Glutamatergic neuron (in vitro differentiated cells): Measurements from ENCODE around the gene CREB3L2. TPM values are rescaled to one million over a fixed set of nuclear protein-coding genes. Genes with fewer than 3 reads are reported as not detected.
"Not testable (repeated sequence)": the region's sequence is repeated elsewhere in the genome, so short reads cannot be mapped to it uniquely, and the experiment has no call there.

ENCODE experiments used
- DNase-seq: peaks from one replicate; pipeline ENCODE4 v3.0.0; 2022
- H3K27ac Mint-ChIP-seq: one replicate; pipeline ENCODE4 v1.8.0; 2020; ENCODE audit warnings: mild to moderate bottlenecking, mixed read lengths, inconsistent platforms; ENCODE audit not compliant: unreplicated experiment
- H3K27me3 Mint-ChIP-seq: one replicate; pipeline ENCODE4 v1.8.0; 2020; ENCODE audit warnings: mild to moderate bottlenecking, moderate library complexity, mixed read lengths, inconsistent platforms; ENCODE audit not compliant: unreplicated experiment
- H3K36me3 Mint-ChIP-seq: one replicate; pipeline ENCODE4 v1.8.0; 2020; ENCODE audit warnings: mild to moderate bottlenecking, mixed read lengths, inconsistent platforms; ENCODE audit not compliant: unreplicated experiment
- H3K4me1 Mint-ChIP-seq: one replicate; pipeline ENCODE4 v1.8.0; 2020; ENCODE audit warnings: mild to moderate bottlenecking, low read depth, mixed read lengths, inconsistent platforms; ENCODE audit not compliant: unreplicated experiment
- H3K4me3 Mint-ChIP-seq: one replicate; pipeline ENCODE4 v1.8.0; 2020; ENCODE audit warnings: mild to moderate bottlenecking, mixed read lengths, inconsistent platforms; ENCODE audit not compliant: unreplicated experiment
- H3K9me3 Mint-ChIP-seq: one replicate; pipeline ENCODE4 v1.8.0; 2020; ENCODE audit warnings: mild to moderate bottlenecking, moderate library complexity, mixed read lengths, inconsistent platforms; ENCODE audit not compliant: unreplicated experiment
- long read RNA-seq: library from polyadenylated mRNA; unstranded; transcript quantifications from one replicate; pipeline ENCODE4 v2.0.0, GENCODE V29; 2020; ENCODE audit not compliant: unreplicated experiment
- total RNA-seq: library from RNA; stranded (reverse); fragmentation: NEBNext Ultra II Directional; extraction: Animal tissue kit (Norgen Biotek cat#: 25700); gene quantifications from one replicate; pipeline ENCODE4 v1.2.1, GENCODE V29; 2021; ENCODE audit not compliant: unreplicated experiment
- TF ChIP-seq, protein P1 (sequence below): fragments of 200-600 bp; sonication (generic); IDR thresholded peaks from one replicate; pipeline ENCODE4 v1.5.0; 2021; ENCODE audit not compliant: partially characterized antibody, unreplicated experiment

Gene CREB3L2, protein sequence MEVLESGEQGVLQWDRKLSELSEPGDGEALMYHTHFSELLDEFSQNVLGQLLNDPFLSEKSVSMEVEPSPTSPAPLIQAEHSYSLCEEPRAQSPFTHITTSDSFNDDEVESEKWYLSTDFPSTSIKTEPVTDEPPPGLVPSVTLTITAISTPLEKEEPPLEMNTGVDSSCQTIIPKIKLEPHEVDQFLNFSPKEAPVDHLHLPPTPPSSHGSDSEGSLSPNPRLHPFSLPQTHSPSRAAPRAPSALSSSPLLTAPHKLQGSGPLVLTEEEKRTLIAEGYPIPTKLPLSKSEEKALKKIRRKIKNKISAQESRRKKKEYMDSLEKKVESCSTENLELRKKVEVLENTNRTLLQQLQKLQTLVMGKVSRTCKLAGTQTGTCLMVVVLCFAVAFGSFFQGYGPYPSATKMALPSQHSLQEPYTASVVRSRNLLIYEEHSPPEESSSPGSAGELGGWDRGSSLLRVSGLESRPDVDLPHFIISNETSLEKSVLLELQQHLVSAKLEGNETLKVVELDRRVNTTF
- 45.4 TPM for total RNA-seq
- long read RNA-seq, full-length matches to known transcripts = 3 of 3 reads
- long read RNA-seq, partial matches to known transcripts = 0 of 3 reads
- long read RNA-seq, other reads (novel, unspliced or antisense) = 0 of 3 reads

DNA sequence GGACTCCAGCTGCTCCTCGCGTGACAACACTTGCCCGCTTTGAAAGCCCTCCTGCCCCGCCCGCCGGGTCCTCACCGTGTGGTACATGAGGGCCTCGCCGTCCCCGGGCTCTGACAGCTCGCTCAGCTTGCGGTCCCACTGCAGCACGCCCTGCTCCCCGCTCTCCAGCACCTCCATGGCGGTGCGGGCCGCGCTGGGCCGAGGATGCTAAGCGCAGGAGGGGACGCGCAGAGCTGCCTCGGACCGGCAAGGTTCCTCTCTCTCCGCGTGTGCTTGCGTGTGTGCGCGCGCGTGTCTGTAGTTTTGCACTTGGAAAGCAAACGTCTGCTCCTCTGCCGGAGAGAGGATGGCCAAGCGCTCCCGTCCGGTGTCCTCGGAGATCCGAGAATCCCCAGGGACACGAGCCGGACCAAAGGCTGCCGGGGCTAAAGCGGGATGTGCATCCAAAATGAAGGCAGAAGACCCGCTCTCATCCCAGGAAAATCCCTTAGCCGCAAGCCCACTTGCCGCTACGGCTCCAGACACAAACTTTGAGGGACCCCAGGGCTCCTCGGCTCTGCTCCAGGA is at the start of gene CREB3L2:
Gene CREB3L2 (minus strand): TSS at position 558 of the 567 bp plus-strand sequence. CDS start 381 bp downstream, at position 177.
- H3K27me3 Mint-ChIP-seq = peaks cover 4% of the 10 kb centered on the region
- peaks cover 16% of the 10 kb centered on the region for H3K9me3 Mint-ChIP-seq

DNA sequence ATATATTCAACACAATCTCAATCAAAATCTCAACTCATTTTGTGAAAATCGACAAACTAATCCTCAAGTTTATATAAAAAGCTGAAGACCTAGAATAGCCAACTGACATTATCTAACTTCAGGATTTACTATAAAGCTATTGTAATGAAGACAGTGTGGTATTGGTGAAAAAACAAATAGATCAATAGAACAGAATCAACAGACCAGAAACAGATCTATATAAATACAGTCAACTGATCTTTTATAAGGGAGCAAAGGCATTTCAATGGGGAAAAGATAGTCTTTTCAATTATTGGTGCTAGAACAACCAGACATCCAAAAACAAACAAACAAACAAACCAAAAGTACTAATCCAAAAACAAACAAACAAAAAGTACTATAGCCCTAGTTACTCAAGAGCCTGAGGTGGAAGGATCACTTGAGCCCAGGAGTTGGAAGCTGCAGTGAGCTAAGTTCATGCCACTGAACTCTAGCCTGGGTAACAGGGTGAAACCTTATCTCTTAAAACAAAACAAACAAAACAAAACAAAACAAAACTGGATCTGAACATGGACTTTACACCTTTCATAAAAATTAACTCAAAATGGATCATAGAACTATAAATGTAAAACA is 47.7 kb upstream of the CREB3L2 start:
- TF ChIP-seq, protein P1, sequence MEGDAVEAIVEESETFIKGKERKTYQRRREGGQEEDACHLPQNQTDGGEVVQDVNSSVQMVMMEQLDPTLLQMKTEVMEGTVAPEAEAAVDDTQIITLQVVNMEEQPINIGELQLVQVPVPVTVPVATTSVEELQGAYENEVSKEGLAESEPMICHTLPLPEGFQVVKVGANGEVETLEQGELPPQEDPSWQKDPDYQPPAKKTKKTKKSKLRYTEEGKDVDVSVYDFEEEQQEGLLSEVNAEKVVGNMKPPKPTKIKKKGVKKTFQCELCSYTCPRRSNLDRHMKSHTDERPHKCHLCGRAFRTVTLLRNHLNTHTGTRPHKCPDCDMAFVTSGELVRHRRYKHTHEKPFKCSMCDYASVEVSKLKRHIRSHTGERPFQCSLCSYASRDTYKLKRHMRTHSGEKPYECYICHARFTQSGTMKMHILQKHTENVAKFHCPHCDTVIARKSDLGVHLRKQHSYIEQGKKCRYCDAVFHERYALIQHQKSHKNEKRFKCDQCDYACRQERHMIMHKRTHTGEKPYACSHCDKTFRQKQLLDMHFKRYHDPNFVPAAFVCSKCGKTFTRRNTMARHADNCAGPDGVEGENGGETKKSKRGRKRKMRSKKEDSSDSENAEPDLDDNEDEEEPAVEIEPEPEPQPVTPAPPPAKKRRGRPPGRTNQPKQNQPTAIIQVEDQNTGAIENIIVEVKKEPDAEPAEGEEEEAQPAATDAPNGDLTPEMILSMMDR = no peak
- H3K36me3 Mint-ChIP-seq = peaks cover 5% of the 10 kb centered on the region
- H3K4me3 Mint-ChIP-seq = no peak overlapping the region
- H3K27ac Mint-ChIP-seq = no peak overlapping the region
- H3K4me1 Mint-ChIP-seq = no peaks in the 10 kb centered on the region
- H3K9me3 Mint-ChIP-seq = peaks cover 5% of the 10 kb centered on the region
- no peaks in the 10 kb centered on the region for H3K27me3 Mint-ChIP-seq
- DNase-seq = no peak

More for the DNA sequence above, at the start of gene CREB3L2:
- H3K4me1 Mint-ChIP-seq = peaks cover 22% of the 10 kb centered on the region
- TF ChIP-seq, protein P1 = no peak
- peak within 1 kb of the TSS; percentile 96 for H3K27ac Mint-ChIP-seq
- DNase-seq = peak; percentile 83
- peak within 1 kb of the TSS; percentile 97 for H3K4me3 Mint-ChIP-seq
- no peaks in the 10 kb centered on the region for H3K36me3 Mint-ChIP-seq

DNA sequence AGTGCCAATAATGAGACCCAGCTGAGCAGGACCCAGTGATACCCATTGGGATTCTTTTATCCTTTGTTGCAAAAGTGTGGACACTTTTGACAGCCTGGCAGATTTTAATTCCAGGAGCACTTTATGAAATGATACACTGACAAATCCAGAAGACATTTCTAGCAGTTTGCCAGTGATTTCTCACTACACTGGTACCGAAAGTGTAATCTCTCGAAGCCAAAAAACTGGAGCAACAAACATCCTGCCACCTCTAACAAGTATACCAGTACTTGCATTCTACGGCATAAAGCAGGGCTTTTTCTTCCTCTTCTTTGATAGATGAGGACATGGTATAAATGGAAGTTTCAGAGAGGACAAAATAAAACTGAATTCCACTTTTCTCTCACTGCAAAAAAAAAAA is 46.0 kb upstream of the CREB3L2 start:
- DNase-seq = no peak
- H3K27me3 Mint-ChIP-seq = no peaks in the 10 kb centered on the region
- no peak overlapping the region for H3K4me3 Mint-ChIP-seq
- no peaks in the 10 kb centered on the region for H3K4me1 Mint-ChIP-seq
- H3K27ac Mint-ChIP-seq = no peak overlapping the region
- peaks cover 5% of the 10 kb centered on the region for H3K9me3 Mint-ChIP-seq
- TF ChIP-seq, protein P1 = no peak
- peaks cover 5% of the 10 kb centered on the region for H3K36me3 Mint-ChIP-seq

DNA sequence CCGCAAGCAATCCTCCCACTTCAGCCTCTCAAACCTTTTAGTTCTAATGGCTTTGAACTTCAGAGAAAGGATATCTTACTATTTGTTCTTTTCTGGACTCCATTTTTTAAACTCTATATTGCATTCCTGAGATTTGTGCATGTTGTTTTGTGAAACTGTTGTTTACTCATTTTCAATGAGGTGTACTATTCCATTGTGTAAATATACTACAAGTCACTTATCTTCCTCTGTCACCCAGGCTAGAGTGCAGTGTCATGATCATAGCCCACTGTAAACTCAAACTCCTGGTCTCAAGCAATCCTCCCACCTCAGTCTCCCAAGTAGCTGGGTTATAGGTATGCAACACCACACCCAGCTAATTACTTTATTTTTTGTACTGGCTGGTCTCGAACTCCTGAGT is 43.0 kb upstream of the CREB3L2 start:
- TF ChIP-seq, protein P1 = no peak
- no peaks in the 10 kb centered on the region for H3K27me3 Mint-ChIP-seq

DNA sequence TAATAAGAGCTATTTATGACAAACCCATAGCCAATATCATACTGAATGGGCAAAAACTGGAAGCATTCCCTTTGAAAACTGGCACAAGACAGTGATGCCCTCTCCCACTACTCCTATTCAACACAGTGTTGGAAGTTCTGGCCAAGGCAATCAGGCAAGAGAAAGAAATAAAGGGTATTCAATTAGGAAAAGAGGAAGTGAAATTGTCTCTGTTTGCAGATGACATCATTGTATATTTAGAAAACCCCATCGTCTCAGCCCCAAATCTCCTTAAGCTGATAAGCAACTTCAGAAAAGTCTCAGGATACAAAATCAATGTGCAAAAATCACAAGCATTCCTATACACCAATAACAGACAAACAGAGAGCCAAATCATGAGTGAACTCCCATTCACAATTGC is 38.2 kb upstream of the CREB3L2 start:
- H3K9me3 Mint-ChIP-seq, H3K27me3 Mint-ChIP-seq, H3K4me1 Mint-ChIP-seq, H3K4me3 Mint-ChIP-seq, H3K27ac Mint-ChIP-seq, DNase-seq: not testable (repeated sequence)
- H3K36me3 Mint-ChIP-seq = peaks cover 17% of the 10 kb centered on the region

More for the DNA sequence above, 43.0 kb upstream of the CREB3L2 start:
- Mint-ChIP-seq H3K4me3 (no peak overlapping the region), H3K9me3 (peaks cover 4% of the 10 kb centered on the region), H3K36me3 (peaks cover 3% of the 10 kb centered on the region), H3K4me1 (no peaks in the 10 kb centered on the region), H3K27ac (no peak overlapping the region)
- no peak for DNase-seq
